SK-N-MC (cell line): Measurements from ENCODE around the gene ADCK1.

ENCODE experiments used
- EZH2 ChIP-seq: fragments of 200-600 bp; sonication (generic); IDR thresholded peaks from one replicate; pipeline ENCODE4 v1.6.1; 2017; ENCODE audit warnings: antibody characterized with exemption
- POLR2AphosphoS5 ChIP-seq: IDR thresholded peaks from 2 replicates; pipeline ENCODE4 v1.6.1; 2012; ENCODE audit warnings: mild to moderate bottlenecking, low read depth, low read length, borderline replicate concordance

DNA sequence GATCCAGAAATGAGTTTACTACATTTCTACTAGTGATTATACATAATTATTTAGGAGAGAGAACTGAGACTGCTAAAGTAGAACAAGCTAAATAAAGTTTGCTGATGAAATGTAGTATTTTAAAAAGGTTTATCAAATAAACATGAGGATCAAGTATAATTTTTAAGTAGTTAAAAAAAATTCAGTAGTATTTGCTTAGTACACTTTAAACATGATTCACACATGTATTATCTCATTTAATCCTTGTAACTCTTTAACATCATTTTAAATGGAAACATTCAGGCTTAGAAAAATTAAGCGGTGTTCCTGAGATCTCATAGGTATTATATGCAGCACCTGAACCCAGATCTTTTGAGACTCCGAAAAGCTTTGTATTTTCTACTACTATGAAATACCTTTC is 47.6 kb upstream of the ADCK1 start:
- no peak for TF ChIP-seq POLR2AphosphoS5
- TF ChIP-seq EZH2: no peak
